GM19397 (cell line): Measurements from ENCODE around the gene EML6.

Experiments
- ATAC-seq: cut with Tn5 transposase; IDR thresholded peaks from one replicate; pipeline ENCODE4 v1.9.1; 2021; ENCODE audit warnings: mild to moderate bottlenecking, moderate library complexity; ENCODE audit not compliant: unreplicated experiment

The EML6 gene

GRCh38 chr2:54704688-54705605 lies 18.5 kb upstream of the EML6 start:
- ATAC-seq = no peak

GRCh38 chr2:54706622-54707021 lies 16.8 kb upstream of the EML6 start:
- no peak for ATAC-seq

DNA sequence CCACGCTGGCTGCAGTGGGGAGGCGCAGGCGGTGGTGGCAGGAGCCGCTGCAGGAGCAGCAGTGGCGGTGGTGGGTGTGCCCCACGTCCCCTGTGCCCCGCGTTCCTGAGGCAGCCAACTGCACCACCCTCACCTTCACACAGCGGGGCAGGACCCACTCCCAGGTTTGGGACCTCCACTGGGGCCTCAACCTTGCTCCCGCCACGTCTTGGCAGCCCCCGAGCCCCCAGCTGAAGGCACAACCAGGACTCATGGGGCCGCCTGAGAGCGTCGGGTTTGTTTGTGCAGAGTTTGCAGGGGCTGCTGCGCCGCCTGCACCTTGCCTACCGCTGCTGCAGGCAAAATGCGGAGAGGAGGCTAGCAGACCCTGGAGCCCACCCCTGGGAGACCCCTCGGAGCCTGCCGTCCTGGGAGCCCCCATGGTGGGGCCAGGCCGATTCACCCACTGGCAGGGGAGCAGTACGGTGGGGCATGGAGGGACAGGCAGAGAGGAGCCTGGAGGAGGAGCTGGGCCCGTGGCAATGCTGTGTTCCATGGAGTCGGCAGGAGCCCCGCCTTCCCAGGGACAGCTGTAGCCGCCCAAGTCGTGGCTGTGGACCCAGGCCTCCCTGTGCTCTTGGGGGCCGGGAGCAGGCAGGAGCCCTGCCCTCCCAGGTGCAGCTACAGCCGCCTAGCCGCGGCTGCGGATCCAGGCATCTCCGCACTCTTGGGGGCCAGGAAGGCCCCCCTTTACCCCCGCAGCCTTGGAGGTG lies 14.7 kb upstream of the EML6 start:
- no peak for ATAC-seq

- ATAC-seq = no peak
Measured at GRCh38 chr2:54709336-54709809, 14.1 kb upstream of the EML6 start.

GRCh38 chr2:54710216-54710615 lies 13.2 kb upstream of the EML6 start:
- ATAC-seq = no peak

DNA sequence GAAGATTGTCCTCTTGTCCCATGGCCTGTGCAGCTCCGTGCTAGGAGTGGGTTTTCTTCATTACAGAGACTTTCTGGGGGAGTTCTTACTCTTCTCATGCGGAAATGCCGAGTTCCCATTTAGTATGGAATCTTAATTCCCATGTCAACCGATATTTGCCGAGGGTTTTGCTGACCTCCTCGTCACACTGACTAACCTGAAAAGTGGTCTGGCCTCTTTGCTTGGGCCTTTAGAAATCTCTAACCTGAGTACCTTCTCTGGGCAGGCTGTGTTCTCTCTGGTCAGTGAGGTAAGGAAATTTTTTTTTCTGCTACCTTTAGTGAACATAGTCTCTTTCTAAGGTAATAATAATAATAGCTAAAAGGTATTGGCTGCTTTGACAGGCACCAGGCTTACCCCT lies 10.9 kb upstream of the EML6 start:
- ATAC-seq = no peak

DNA sequence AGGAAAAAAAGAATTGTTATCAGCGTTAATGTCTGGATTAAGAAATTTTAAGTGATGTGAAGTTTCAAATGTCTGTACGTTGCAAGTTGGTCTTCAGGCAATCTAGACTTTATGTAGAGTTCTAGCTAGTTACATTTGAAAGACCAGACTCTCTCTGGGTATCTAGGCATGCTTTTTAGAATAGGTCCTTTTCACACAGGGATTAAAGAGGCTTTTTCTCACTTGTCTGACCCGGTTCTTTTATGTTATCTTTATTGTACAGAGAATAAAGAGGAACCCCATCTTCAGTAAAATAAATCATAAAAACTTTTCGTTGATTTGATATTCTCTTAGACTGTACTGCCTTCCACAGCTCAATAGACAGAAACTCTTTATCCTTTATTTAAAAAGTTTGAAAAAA lies 8.5 kb upstream of the EML6 start:
- no peak for ATAC-seq

- ATAC-seq = no peak
Measured at GRCh38 chr2:54716375-54716774, 7.1 kb upstream of the EML6 start.

GRCh38 chr2:54720563-54720962 lies 2.9 kb upstream of the EML6 start:
- ATAC-seq = no peak

DNA sequence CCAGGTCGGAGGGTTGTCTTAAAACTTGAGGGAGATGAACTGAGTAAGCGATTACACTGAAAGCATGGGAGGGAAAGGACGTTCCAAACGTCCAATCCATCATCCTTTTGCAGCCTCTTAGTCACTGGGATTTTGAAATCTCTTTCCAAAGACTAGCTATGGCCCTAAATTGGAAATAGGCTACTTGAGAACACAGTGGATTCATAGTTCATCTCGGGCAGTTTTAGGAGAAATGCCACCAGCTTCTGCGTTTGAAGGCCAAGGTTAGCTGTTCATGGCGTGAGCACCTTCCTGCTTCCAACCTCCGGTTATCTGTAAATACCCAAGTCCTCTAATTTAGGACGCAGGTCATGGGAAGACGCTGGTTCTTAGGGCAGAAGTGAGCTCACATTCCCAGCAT lies 821 bp upstream of the EML6 start:
- no peak for ATAC-seq

- no peak for ATAC-seq
Measured at GRCh38 chr2:54723996-54724559, 616 bp downstream of the EML6 start.

DNA sequence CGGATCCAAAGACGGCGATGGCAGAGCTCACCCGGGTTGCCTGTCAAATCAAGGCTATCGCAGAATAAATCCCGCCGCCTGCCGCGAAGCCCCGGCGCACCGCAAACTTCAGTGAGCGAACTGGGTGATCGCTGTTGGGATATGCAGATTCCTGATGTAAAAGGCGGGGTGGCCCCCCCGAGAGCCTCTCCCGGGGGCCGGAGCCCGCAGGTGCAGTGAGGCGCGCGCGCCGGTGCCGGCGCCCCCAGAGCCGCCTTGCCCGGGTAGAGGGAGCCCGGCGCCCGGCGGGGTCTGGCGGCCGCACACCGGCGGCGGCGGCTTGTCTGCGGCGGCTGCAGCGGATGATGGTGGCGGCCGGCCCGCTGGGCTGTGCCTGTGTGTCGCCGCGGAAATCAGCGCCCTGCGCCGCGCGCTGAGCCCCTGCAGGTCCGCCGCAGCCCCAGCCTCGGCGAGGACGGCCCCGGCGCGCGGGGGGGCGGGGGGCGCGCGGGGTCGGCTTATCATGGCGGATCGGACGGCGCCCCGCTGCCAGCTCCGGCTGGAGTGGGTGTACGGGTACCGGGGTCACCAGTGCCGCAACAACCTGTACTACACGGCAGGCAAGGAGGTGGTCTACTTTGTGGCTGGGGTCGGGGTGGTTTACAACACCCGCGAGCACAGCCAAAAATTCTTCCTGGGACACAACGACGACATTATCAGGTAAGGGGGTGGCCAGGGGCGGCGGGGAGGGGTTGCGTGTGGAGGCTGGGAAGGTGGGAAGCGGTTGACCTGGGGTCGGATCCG lies 1.3 kb downstream of the EML6 start:
- no peak for ATAC-seq

DNA sequence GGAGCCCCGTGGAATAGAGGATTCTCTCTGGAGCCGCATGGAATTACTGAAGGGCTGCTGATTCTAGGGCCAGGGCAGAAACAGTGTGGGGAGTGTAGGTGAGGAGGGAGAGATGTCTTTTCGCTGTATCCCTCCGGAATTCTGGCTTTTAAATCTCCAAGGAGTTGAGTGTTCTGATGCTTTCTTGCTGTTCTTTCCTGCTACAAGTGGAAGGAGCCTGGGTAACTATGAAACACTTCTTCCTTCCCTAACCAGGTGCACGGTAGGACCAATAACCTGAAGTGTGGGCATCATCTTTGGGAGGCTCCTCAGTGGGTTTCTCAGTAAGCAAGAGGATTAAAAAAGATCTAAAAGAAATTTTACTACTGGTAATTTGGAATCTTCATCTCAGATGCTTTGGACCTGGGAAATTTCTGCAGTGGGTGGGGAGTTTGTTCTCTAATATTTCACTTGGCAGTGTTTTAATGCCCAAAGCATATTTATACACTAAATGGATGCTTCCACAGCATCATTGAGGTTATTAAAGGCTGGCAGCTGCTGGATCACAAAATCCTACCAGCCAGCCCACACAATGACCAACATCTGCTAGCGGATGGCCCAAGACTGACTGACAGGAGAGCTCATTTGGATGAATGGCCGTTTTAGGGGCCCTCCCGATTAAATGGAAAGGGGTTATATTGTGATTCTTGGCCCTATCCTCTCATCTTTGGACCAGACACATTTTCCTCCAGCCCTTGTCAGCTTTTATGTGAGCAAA lies 2.1 kb downstream of the EML6 start:
- ATAC-seq = no peak

DNA sequence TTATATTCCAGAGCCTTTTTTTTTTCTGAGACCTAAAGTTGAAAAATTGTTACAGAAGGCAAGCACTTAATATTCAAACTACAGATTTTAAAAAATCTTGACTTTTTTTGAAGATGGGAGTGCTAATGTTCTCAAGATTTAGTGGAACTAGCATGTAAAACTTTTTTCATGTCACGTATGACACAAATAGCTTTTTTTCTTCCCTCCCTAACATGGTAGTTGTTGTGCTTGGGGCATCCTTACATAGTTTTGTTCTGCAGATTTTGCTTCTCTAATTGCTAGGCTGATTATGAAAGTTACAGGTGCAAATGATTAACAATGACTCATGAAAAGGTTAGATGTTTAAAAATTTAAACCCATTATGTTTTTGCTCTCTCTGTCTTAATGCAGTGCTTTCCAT lies 3.0 kb downstream of the EML6 start:
- no peak for ATAC-seq

DNA sequence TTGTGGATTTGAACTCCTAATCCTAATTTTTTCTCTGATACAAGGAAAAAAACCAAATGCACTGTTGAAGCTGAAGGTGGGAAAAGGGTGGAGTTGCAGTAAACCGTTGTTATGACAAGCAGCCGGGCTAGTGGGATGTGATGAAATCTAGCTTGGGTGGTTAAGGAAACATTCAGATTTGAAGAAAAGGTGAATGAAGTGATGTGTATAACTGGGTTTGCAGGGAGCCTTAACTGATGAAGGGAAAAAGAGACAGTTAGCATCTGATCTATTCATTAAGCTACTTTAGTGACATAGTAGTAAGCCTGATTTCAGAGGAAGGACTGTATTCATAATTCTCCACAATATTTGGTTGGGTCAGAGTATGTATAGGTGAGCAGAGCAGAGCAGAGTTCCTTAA lies 3.5 kb downstream of the EML6 start:
- ATAC-seq = no peak

- no peak for ATAC-seq
Measured at GRCh38 chr2:54728669-54729120, 5.2 kb downstream of the EML6 start.

DNA sequence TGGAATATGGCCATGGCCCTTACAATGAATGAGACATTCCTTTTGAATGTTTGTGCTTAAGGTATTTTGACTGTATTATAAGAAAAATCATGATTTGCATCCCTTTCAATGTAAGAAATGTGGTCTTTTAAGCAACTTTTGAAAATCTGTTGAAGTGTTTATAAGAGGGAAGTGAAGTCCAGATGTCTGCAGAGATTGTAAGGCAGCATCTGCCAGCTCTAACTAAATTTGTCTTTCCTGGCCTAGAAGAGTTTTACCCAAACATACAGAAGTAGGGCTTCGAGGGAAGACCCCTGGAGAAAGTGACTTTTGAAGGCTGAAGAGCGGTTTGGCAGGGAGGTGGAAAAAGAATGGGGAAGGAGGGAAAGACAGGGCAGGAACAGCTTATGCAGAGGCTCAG lies 12.2 kb downstream of the EML6 start:
- no peak for ATAC-seq

DNA sequence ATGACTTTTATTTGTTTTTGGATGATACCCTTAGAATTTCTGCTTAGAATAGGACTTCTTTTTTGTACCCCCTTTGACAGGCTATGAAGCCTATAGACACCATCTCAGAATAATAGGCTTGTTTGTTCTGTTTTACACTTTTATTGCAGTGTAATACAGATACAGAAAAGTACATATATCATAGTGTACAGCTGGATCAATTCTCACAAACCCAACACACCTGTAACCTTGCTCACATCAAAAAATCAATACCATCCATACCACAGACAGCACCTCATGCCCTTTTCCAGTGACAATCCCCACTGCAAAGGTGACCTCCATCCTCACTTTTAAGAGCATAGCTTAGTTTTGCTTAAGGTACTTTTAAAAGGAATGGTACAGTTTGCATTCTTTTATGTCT lies 14.8 kb downstream of the EML6 start:
- no peak for ATAC-seq

GRCh38 chr2:54740333-54740732 lies 16.9 kb downstream of the EML6 start:
- ATAC-seq = no peak

DNA sequence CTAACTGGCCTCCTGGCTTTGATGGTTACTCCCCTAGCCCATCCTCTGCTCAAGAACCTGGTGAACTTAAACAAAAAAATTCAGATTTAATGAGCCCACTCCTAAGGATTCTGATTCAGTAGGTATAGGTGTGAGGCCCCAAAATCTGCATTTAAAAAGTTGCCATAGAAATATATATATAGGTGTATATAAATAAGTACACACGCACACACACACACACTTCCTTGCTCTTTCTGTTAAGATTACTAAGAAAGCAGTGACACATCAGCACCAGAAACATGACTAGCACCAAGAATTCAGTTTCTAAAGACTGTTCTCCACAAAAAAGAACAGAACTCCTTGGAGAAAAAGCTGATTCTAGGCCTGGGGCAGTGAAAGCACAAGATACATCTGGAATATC lies 17.8 kb downstream of the EML6 start:
- ATAC-seq = no peak
